GM21717 (cell line): ENCODE results near the gene BICD1.
"Not testable (repeated sequence)": the region's sequence is repeated elsewhere in the genome, so short reads cannot be mapped to it uniquely, and the experiment has no call there.

Experiments used
- ATAC-seq: cut with Tn5 transposase; IDR thresholded peaks from one replicate; pipeline ENCODE4 v1.9.1; 2021; ENCODE audit warnings: mild to moderate bottlenecking, moderate library complexity; ENCODE audit not compliant: unreplicated experiment

The BICD1 gene

DNA sequence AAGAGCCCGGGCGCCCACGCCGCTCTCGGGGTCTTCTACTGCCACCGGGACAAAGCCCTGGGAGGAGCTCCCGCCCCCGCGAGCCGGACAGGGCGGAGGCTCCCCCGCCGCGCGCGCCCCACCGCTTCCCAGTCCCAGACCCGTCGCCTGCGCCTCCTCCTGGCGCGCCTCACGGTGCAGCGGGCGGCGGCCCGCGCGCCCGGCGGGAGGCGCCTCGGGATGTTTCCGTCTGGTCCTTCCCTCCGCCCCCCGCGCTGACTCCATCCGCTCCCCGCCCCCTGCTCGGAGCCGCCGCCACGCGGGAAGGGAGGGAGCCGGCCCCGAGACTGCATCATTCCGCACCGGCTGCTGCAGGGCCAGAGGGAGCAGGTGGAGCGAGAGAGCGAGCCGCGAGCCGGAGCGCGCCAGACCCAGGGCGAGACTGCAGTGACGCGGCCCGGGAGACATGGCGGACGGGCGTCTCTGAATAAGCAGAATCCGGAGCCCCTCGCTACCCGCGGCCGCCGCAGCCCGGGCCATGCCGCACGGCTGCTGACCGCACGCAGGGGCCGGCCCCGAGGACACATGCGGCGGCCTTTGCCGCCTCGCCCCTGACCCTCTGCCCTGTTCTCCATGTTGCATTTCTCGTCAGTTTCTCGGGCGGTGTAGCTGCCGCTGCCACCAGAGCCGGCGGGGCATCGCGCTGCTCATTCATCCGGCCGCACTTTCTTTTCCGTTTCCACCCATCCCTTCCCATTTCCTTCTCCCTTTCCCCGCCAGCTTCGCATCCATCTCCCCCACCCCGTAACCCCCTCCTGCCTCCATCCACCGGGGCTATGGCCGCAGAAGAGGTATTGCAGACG lies at the start of gene BICD1:
BICD1 (plus strand) TSS at position 331 of the 842 bp plus-strand sequence; CDS start at position 816, 485 bp downstream.
- peak; percentile 80 for ATAC-seq

DNA sequence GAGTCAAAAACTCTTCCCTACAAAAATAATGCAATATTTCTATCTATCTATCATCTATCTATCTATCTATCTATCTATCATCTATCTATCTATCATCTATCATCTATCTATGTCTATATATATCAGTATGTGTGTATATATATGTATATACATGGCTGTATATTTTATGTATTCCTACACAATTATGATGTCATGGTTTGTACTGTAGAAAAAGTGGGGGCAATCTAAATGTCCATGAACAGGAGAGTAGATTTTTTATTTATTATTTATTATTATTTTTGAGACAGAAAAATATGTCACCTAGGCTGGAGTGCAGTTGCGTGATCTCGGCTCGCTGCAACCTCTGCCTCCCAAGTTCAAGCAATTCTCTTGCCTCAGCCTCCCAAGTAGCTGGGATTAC lies 45.6 kb upstream of the BICD1 start:
- ATAC-seq = no peak

DNA sequence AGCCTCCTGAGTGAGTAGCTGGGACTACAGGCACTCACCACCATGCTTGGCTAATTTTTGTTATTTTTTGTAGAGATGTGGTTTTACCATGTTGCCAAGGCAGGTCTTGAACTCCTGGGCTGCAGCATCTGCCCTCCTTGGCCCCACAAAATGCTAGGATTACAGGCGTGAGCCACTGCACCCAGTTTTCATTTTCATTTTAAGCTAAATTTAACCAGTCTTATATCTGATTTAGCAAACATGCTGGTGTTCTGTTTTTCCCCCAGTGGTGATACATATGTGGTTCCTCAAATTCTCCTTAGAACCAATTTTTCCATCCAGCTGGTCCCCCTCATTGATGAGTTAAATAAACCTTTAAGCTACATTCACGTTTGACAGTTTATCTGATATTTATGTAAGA lies 43.8 kb upstream of the BICD1 start:
- no peak for ATAC-seq

DNA sequence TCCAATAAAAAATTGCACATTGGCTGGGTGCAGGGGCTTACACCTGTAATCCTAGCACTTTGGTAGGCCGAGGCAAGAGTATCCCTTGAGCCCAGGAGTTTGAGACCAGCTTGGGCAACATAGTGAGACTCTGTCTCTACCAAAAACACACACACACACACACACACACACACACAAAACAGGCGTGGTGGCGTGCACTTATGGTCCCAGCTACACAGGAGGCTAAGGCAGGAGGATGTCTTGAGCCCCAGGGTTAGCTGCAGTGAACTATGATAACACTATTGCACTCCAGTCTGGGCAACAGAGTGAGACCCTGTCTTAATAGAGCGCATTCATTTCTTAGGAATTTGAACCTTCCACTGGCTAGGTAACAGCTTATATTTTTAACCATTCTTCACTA lies 42.9 kb upstream of the BICD1 start:
- no peak for ATAC-seq

DNA sequence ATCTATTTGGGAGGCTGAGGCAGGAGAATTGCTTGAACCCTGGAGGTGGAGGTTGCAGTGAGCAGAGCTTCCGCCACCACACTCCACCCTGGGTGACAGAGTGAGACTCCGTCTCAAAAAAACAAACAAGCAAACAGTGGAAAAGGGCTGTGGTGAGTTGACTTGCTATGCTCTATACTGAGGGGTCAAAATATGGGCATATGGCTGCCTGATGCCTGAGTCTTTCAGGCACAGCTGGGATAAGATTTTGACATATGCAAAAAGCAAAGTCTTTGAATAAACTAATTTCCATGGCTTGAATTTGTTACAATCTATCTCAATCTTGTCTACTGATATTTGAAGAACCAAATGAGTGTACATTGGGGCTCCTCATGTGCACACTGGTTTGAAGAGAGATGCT lies 40.4 kb upstream of the BICD1 start:
- no peak for ATAC-seq

DNA sequence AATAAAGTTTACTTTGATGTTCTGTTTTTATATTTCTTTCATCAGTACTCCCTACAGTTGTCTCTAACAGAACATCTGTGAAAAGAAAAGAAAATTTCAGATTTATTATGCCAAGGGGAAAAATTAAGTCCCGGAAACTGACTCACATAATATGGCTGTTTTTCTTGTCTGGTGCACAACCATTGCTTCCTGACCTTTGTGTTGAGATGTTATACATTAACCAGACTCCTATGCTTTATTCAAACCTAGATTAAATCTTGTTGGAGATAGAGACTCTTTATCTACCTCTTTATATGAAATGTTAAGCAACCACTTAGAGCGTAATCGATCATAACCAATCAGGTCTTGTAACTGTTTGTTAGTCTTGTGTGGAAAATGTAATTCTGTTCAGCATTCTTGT lies 37.6 kb upstream of the BICD1 start:
- ATAC-seq = no peak

DNA sequence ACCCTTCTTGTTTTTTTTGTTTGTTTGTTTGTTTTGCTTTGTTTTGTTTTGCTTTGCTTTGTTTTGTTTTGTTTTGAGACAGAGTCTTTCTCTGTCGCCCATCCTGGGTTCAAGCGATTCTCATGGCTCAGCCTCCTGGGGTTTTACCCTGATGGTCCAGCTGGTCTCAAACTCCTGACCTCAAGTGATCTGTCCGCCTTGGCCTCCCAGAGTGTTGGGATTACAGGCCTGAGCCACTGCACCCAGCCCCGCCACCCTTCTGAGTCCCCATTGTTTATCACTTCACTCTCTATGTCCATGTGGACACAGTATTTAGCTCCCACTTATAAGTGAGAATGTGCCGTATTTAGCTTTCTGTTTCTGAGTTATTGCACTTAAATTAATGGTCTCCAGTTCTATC lies 36.9 kb upstream of the BICD1 start:
- no peak for ATAC-seq

DNA sequence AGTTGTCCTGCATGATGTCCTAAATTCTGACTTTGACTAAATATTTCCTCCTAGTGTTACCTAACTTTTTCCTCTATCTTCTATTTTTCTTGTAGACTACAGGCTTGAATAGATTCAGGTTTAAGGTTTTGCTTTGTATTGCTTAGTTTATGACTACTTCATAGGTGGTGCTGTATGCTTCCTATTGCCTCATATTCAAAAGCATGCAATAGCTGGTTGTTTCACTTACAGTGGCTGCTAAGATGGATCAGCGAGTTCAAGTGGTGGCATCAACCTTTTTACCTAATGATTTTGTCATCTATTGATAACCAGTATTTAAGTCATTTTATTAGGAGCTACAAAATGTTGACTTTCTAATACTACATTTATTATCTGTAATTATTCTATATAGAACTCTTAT lies 36.3 kb upstream of the BICD1 start:
- ATAC-seq = no peak

DNA sequence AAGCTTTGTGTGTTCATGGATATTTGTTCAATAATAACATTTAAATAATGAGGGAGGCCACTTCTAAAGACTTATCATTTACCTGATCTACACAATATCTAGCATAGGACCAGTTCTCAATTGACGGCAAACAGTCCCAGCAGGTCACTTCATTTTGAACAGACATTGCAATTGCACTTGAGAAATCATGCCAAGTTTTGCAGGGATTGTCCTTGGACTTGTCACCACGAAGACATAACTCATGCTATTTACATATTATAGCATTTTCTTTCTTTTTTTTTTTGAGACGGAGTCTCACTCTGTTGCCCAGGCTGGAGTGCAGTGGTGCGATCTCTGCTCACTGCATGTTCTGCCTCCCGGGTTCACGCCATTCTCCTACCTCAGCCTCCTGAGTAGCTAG lies 34.5 kb upstream of the BICD1 start:
- no peak for ATAC-seq

DNA sequence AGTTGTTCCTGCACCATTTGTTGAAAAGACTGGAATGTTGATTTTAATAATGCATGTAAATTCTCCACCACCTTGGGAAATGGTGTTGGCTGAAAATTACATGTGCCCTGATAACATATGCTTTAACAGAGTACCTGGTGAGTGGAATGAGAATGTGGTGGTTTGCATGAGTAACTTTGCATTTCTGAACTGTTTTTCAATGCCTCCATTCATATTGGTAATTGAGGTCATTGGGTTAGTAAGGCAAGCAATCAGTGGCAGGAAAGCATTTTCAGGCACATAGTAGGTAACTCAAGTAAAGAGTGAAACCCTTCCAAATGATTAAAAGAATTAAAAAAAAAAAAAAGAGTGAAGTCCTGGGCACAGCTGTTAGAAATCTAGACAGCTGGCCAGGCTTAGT lies 32.2 kb upstream of the BICD1 start:
- no peak for ATAC-seq

DNA sequence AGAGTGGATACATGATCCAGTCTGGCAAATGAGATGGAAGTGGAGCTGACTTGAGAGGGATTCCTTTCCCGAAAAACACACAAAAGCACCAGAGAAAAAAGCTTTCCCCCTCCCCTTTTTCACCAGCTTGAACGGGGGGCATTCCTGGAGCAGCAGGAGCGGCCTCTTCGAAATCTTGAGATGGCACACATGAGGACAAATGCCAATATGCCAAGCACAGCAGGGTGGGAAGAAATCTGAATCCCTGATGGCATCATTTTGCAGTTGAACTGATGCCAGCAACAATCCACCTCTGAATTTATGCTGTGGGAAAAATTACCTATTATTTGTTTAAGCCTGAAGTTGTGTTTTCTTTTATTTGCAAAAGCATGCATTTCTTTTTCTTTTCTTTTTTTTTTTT lies 29.7 kb upstream of the BICD1 start:
- ATAC-seq = no peak

DNA sequence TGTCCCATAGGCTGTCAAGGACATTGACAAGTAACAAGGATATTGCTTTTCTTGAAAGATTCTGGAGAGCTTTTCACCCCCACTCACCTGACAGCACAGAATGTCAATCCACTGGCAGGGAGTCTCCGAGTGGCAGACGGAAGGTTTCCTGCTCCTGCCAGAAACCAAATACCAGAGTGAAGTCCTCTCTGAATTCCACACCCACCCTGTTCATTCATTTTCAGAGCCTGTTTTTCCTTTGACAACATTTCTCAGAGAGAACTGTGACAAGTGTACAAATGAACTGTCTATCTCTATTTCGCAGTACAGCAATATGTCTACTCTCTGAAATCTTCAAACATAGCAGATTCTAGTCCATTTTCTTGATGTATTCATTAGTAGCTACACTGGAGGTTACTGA lies 26.2 kb upstream of the BICD1 start:
- ATAC-seq = no peak

DNA sequence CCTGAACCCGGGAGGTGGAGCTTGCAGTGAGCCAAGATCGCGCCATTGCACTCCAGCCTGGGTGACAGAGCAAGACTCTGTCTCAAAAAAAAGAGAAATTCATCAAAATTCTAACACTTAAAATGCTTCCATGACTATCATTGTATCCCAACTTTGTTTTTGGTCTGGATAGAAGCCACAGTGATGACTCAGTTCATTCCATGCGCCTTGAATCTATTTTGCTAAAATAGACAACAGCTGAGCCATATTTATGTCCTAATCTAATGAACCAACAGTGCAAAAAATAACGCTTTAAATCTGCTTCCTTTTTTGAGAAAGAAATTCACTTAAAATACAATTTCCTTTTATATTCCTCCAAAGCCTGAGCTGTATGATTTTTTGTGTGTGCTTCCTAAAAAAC lies 23.2 kb upstream of the BICD1 start:
- no peak for ATAC-seq

DNA sequence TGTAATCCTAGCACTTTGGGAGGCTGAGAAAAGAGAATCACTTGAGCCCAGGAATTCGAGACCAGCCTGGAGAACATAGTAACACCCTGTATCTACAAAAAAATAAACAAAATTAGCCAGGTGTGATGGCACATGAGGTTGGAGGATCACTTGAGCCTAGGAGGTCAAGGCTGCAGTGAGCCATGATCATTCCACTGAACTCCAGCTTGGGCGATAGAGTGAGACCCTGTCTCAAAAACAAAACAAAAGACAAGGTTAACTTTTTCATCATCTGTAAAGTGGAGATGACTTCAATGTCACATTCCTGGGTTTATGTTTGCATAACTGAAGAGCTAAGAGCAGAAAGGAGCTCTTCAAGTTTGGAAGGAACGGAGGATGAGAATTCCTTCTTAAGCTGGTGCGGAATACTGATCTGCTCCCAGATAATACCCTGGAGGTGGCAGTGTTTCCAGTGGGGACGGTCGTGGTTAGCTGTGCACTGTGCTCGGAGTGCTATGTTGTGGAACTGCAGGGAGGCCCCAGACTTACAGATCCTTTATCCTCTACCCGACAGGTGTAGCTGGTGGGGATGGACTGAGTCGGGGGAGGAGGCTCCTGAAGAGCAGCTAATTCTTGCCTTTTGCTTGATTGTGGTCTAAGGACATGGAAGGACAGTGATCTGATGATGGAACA lies 22.5 kb upstream of the BICD1 start:
- no peak for ATAC-seq

DNA sequence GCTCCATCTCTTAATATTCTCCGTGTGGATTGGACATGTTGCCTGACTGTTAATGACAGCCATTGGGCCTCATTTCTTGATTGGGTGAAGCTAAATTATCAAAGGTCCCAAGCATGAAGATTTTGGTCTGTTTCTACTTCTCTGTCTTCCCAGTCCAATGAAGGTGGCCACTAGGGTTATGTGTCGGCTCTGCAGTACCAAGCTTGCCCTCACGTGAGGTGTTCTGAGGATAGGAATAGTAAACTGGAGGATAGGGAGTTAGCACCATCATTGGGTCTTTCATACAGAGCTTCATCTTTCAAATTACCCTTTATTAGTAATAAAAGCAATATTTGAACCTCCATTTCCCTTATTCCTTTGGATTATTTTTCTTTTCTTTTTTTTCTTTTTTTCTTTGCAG lies 21.9 kb upstream of the BICD1 start:
- no peak for ATAC-seq

DNA sequence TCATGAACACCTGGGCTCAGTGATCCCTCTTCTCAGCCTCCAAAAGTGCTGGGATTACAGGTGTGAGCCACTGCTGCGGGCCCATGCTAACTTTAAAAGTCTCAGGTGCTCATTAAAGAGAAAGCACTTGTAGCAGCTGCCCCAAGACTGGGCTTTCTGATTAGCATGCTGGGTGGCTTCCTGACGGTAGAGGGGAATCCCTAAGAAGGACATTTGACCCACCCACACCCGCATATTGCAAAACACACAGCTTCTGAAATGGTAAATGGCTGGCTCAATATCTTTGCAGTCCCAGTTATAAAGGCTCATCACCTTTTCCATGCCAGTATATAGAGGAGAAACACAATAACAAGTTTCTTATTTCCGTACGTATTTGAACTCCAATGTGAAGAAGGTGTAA lies 19.3 kb upstream of the BICD1 start:
- ATAC-seq = no peak

DNA sequence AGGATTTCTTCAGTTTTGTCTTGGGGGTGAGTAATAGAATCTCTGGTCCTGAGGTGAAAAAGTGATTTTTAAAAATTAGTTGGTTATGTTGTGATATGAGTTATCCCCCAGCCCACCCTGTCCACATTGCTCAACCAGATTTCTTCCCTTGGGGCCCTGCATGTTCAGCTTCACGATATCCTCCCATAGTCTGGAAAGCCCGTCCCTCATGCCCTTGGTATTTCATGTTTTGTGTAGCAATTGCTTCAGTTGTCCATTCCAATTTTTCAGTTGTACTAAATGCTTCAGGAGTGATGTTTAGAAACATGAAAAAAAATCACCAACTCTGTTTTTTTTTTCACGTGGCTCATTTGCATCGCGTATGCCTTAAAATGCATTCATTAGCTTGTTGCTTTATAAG lies 17.5 kb upstream of the BICD1 start:
- no peak for ATAC-seq

DNA sequence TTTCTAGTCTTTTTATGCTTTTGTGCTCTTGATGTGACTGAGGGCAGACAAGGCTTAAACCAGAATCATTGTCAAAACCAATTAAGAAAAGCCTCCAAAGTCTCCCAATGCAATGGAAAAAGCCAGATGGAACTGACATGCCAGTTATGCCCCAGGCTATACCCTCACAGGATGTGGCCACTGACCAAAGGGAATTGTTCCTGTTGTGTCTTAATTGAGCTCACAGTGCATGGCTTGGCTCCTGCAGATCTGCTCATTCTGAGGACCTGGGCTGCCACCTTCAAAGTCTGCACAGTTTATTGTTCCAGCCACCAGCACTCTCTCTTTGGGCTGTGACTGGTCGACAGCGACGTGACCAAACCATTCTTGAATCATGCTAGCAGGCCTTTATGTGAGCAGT lies 17.1 kb upstream of the BICD1 start:
- ATAC-seq = no peak

DNA sequence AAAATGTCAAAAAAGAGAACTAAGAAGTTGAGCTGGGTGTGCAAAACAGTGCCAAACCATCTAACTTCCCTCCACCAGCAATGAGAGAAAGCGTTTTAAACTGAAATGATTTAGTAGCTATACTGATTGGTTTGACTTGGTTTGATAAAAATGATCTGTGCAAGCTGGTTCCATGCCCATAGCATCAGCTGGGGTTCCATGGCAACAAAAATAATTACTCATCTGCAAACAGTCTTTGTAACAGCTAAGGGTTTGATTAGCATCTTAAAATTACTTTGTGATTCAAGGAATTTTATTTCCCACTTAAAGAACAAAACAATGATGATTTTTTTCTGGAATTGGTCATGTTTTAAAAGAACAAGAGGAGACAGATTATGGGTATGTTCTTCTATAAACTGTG lies 15.0 kb upstream of the BICD1 start:
- no peak for ATAC-seq

DNA sequence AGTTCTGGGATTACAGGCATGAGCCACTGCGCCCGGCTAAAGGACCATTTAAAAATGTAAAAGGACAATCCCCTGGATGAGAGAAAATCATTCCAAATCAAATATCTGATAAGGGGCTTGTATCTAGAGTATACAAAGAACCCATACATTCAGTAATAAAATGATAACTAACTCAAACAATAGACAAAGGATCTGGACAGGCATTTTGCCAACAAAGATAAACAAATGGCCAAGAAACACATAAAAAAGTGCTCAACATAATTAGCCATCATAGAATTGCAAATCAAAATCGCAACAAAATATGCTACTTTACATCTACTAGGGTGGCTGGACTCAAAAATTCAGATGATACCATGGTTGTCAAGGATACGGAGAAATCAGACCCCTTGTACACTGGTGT lies 8.5 kb upstream of the BICD1 start:
- ATAC-seq = no peak

DNA sequence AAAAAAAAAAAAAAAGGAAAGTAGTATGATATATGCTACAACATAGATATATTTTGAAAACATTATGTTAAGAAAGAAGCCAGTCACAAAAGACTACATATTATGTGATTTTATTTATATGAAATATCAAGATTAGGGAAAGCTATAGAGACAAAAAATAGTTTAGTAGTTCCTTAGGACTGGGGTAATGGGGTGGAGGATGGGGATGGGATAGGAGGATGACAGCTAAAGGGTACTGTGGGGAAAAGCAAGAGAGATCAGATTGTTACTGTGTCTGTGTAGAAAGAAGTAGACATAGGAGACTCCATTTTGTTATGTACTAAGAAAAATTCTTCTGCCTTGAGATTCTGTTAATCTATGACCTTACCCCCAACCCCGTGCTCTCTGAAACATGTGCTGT lies 7.4 kb upstream of the BICD1 start:
- not testable (repeated sequence) for ATAC-seq

DNA sequence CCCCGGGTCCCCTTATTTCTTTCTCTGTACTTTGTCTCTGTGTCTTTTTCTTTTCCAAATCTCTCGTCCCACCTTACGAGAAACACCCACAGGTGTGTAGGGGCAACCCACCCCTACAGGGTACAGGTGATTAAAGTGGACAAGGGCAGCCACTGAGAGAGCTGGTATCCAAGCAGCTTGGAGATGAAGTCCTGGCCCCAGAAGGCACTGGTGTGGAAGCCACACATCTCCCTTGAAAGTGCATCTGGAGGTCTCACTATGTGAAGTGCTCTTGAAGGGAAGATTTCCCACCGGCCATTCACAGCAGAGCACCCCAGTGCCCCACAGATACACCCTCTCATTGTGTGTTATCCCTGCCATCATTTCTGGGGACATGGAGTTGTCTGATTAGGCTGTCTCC lies 6.3 kb upstream of the BICD1 start:
- no peak for ATAC-seq

DNA sequence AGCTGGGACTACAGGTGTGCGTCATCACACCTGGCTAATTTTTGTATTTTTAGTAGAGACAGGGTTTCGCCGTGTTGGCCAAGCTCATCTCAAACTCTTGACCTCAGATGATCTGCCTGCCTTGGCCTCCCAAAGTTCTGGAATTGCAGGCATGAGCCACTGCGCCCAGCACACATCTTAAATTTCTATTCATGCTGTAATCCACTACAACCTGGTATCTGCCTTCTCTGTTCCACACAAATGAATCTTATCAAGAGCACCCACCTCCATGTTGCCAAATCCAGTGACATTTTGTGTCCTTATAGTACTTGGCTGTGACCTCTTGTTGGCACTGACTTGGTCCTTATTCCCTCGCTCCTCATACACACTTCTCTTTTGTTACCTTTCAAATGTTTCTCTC lies 5.8 kb upstream of the BICD1 start:
- ATAC-seq = no peak
